ENCODE results near the gene CYLD. TPM values are rescaled to one million over a fixed set of nuclear protein-coding genes. Genes with fewer than 3 reads are reported as not detected.
A peak's percentile ranks its signal among the peaks of the same experiment; 100 is the strongest.

The CYLD gene
- total and polyA plus RNA-seq, 2 donors from 2014 or later = 8.9 to 48.0 TPM

DNA sequence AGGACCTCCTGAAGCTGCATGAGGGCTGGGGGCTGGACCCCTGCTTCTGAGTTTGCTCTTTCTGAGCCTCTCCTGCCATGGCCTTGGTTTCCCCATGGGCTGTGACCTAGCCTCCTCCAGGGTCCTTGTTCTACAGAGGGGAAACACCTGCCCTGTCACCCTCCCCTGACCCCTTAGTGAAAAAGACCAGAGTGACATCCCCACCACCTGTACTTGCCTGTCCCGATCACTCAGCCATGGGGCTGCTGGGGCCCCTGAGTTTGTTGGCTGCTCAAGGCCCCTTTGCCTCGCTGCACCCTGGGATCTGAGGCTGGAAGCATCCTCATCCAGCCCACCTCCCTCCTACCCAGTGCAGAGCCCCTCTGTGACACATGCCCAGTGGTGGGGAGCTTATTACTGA, 47.7 kb upstream of the CYLD start:
- intact Hi-C loops (cut with DNase I) = no loop called here
- H3K4me1 ChIP-seq (ENCODE audit: control insufficient read depth in 2 of 3, insufficient read depth in 2 of 3, low read depth in 1 of 3, low read length in 3 of 3) = peaks cover 0 to 8% (median 0%) of the 10 kb centered on the region in 3 donors
- DNase-seq (no peak), FAIRE-seq (no peak)
- H3K4me3 ChIP-seq (ENCODE audit: low read length in 3 of 3) = no peak overlapping the region
- no peak overlapping the region for H3K27ac ChIP-seq (ENCODE audit: low read depth in 2 of 2, low read length in 2 of 2)
- no peaks in the 10 kb centered on the region for H3K36me3 ChIP-seq (ENCODE audit: control insufficient read depth in 2 of 3, insufficient read depth in 3 of 3, low read length in 3 of 3)
- no peaks in the 10 kb centered on the region for H3K27me3 ChIP-seq (ENCODE audit: control insufficient read depth, insufficient read depth, low read length)
- no peaks in the 10 kb centered on the region for H3K9me3 ChIP-seq (ENCODE audit: control insufficient read depth in 2 of 3, insufficient read depth in 1 of 3, low read length in 3 of 3)
- H3K9ac ChIP-seq (ENCODE audit: low read length in 3 of 3) = no peak overlapping the region
- TF ChIP-seq, protein P1, sequence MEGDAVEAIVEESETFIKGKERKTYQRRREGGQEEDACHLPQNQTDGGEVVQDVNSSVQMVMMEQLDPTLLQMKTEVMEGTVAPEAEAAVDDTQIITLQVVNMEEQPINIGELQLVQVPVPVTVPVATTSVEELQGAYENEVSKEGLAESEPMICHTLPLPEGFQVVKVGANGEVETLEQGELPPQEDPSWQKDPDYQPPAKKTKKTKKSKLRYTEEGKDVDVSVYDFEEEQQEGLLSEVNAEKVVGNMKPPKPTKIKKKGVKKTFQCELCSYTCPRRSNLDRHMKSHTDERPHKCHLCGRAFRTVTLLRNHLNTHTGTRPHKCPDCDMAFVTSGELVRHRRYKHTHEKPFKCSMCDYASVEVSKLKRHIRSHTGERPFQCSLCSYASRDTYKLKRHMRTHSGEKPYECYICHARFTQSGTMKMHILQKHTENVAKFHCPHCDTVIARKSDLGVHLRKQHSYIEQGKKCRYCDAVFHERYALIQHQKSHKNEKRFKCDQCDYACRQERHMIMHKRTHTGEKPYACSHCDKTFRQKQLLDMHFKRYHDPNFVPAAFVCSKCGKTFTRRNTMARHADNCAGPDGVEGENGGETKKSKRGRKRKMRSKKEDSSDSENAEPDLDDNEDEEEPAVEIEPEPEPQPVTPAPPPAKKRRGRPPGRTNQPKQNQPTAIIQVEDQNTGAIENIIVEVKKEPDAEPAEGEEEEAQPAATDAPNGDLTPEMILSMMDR (IDR thresholded peaks at IDR 0.05; ENCODE audit: borderline replicate concordance, extremely low read depth, insufficient read depth) = no peak

DNA sequence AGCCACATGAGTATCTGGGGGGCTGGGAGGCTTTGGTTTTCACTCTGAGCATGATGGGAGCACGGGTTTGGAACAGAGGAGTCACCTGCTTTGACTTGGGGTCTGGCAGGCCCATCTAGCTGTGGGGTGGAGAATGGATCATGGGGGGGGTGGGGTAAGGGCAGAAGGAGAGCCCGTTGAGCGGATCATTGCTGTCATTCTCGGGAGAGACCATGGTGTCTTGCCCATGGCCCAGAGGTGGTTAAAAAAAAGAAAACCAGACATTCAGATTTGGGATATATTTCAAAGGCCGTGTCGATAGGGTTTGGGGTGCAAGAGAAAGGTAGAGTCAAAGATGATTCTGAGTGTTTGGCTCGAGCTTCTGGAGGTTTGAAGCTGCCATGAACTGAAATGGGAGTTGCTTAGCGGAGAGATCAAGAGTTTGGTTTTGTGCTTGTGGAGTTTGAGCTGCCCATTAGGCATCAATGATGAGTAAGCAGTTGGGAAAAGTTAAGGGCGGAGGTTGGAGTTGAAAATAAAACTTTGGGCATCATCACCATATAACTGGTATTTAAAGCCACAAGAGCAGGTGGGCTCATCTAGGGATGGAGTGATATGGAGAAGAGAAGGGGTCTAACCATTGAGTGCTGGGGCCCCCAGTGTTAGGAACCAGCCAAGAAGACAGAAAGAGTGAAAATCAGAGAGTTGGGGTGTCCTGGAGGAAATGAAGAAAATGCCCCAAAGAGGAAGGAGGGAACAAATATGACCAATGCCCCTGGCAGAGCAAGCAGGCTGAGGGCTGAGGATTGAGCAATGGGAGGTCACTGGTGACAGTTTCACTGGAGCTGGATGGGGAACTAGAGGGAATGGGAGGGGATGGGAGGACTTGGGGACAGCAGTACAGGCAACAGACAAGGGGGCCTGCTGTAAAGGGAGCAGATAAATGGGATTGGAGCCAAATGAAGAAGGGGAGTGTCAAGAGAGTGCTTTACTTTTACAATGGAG, 46.6 kb upstream of the CYLD start:
- peaks cover 0 to 8% (median 0%) of the 10 kb centered on the region in 3 donors for H3K4me1 ChIP-seq (ENCODE audit: control insufficient read depth in 2 of 3, insufficient read depth in 2 of 3, low read depth in 1 of 3, low read length in 3 of 3)
- no peak overlapping the region for H3K4me3 ChIP-seq (ENCODE audit: low read length in 3 of 3)
- DNase-seq (no peak), FAIRE-seq (no peak)
- TF ChIP-seq, protein P1 (IDR thresholded peaks at IDR 0.05; ENCODE audit: borderline replicate concordance, extremely low read depth, insufficient read depth) = no peak
- no peak overlapping the region for H3K9ac ChIP-seq (ENCODE audit: low read length in 3 of 3)
- H3K36me3 ChIP-seq (ENCODE audit: control insufficient read depth in 2 of 3, insufficient read depth in 3 of 3, low read length in 3 of 3) = no peaks in the 10 kb centered on the region
- intact Hi-C loops (cut with DNase I) = no loop called here
- no peaks in the 10 kb centered on the region for H3K9me3 ChIP-seq (ENCODE audit: control insufficient read depth in 2 of 3, insufficient read depth in 1 of 3, low read length in 3 of 3)
- H3K27me3 ChIP-seq (ENCODE audit: control insufficient read depth, insufficient read depth, low read length) = no peaks in the 10 kb centered on the region
- H3K27ac ChIP-seq (ENCODE audit: low read depth in 2 of 2, low read length in 2 of 2) = no peak overlapping the region

DNA sequence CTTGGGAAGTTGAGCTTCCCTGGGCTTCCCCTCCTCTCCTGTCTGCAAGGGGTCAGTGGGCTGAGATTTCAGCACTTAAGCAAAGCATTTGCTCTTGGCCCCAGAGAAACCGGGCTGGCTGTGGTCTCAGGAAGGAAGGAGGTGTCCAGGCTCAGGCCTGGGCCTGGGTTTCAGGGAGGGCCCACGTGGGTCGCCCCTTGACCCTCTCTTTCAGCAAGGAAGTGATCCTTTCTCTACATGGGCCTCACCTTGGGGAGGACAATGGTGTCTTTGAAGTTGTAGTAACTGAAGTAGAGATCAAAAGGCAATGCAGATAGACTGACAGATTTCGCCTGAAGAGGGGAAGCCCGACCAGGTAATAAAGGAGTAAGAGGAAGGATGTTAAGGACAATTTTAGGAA, 45.8 kb upstream of the CYLD start:
- no peak for FAIRE-seq
- H3K4me3 ChIP-seq (ENCODE audit: low read length in 3 of 3) = no peak overlapping the region
- no peak overlapping the region for H3K9ac ChIP-seq (ENCODE audit: low read length in 3 of 3)

More for the DNA sequence above, 45.8 kb upstream of the CYLD start:
- peaks cover 0 to 8% (median 0%) of the 10 kb centered on the region in 3 donors for H3K4me1 ChIP-seq (ENCODE audit: control insufficient read depth in 2 of 3, insufficient read depth in 2 of 3, low read depth in 1 of 3, low read length in 3 of 3)
- no peaks in the 10 kb centered on the region for H3K27me3 ChIP-seq (ENCODE audit: control insufficient read depth, insufficient read depth, low read length)
- intact Hi-C loops (cut with DNase I) = no loop called here
- DNase-seq = no peak
- peak overlapping the region in 1 of 2 donors; percentile 9 for H3K27ac ChIP-seq (ENCODE audit: low read depth in 2 of 2, low read length in 2 of 2)
- no peaks in the 10 kb centered on the region for H3K36me3 ChIP-seq (ENCODE audit: control insufficient read depth in 2 of 3, insufficient read depth in 3 of 3, low read length in 3 of 3)
- TF ChIP-seq, protein P1 (IDR thresholded peaks at IDR 0.05; ENCODE audit: borderline replicate concordance, extremely low read depth, insufficient read depth) = no peak
- H3K9me3 ChIP-seq (ENCODE audit: control insufficient read depth in 2 of 3, insufficient read depth in 1 of 3, low read length in 3 of 3) = no peaks in the 10 kb centered on the region
